Adrenal gland (tissue), 12 donors: ENCODE data around the gene TIMM50. TPM values are rescaled to one million over a fixed set of nuclear protein-coding genes. Genes with fewer than 3 reads are reported as not detected.

Experiments used
- DNase-seq, 7 donors: peaks; one replicate each; pipeline ENCODE4 v3.0.0-alpha.2; 2019 to 2020
- H3K27ac ChIP-seq, 5 donors: fragments of 200-600 bp; sonication (generic) in 4 of 5; 1 replicate in 3 of 5; 2 replicates in 2 of 5; pipeline versions ENCODE4 v1.5.1 to v1.8.0; 2016 to 2020; ENCODE audit warnings: mild to moderate bottlenecking in 1 of 5
- H3K27me3 ChIP-seq: fragments of 200-600 bp; 2 replicates; pipeline ENCODE4 v1.8.0; 2021
- H3K36me3 ChIP-seq, 2 donors: fragments of 200-600 bp; replicated peaks in 1 of 2; 1 replicate in 1 of 2; 2 replicates in 1 of 2; pipeline versions ENCODE4 v1.5.1 to v1.8.0; 2018 to 2022
- H3K4me1 ChIP-seq, 2 donors: fragments of 200-600 bp; replicated peaks in 1 of 2; 1 replicate in 1 of 2; 2 replicates in 1 of 2; pipeline versions ENCODE4 v1.5.1 to v1.8.0; 2018 to 2021
- H3K4me3 ChIP-seq, 4 donors: fragments of 200-600 bp; sonication (generic) in 3 of 4; one replicate each; pipeline ENCODE4 v1.5.1; 2016 to 2018
- H3K9me3 ChIP-seq, 3 donors: fragments of 200-600 bp; sonication (generic) in 1 of 3; replicated peaks in 1 of 3; 1 replicate in 2 of 3; 2 replicates in 1 of 3; pipeline versions ENCODE4 v1.5.1 to v1.8.0; 2016 to 2021
- POLR2A ChIP-seq, 2 donors: fragments of 450-650 bp; IDR thresholded peaks; one replicate each; pipeline ENCODE4 v1.6.1; 2017; ENCODE audit warnings: antibody characterized with exemption in 2 of 2, mild to moderate bottlenecking in 2 of 2, moderate library complexity in 1 of 2
- WGBS, 4 donors: extraction: QIAGEN DNeasy Blood & Tissue Kit in 2 of 4; methylation state at CpG; one replicate each; pipeline versions ENCODE4 v1.1.5 to v1.1.7; 2013 to 2017; 5-methylcytosine and 5-hydroxymethylcytosine counted together
- intact Hi-C, 2 donors: fragments of 100-400 bp; cut with DNase I; formaldehyde crosslinking; loops; one replicate each; pipeline versions ENCODE4 v1.14.1 to v1.15.0; 2022 to 2023
- polyA plus RNA-seq, 3 donors: library from polyadenylated mRNA; stranded (reverse); fragments of 200-250 nt in 2 of 3; fragments of 350-450 nt in 1 of 3; fragmentation: Illumina TruSeq in 1 of 3; extraction: RNeasy Lipid Tissue Mini Kit (QIAGEN cat#74804) in 1 of 3; gene quantifications; one replicate each; pipeline ENCODE4 v1.2.3, GENCODE V29; 2013 to 2014
- total RNA-seq, 9 donors: library from RNA; depleted of rRNA in 4 of 9; stranded (reverse); fragments of >200 nt in 4 of 9; fragments of 120-200 nt in 1 of 9; fragmentation: NEBNext Ultra II Directional in 1 of 9; extraction: Animal tissue kit (Norgen Biotek cat#: 25700) in 1 of 9; gene quantifications; one replicate each; pipeline versions ENCODE4 v1.1.0 to v1.2.4, GENCODE V29; 2013 to 2023
- TF ChIP-seq, protein P1 (sequence below), 6 experiments: fragments of 450-650 bp in 4 of 6; fragments of 200-600 bp in 2 of 6; sonication (generic) in 1 of 6; IDR thresholded peaks; 1 replicate in 5 of 6; 2 replicates in 1 of 6; pipeline versions ENCODE4 v1.5.1 to v1.8.0; 2016 to 2021; ENCODE audit warnings: antibody characterized with exemption in 6 of 6, mild to moderate bottlenecking in 2 of 6, moderate library complexity in 1 of 6
- donor health status: healthy with polysubstance abuse.
- donor health status: Bipolar disorder and iron deficiency.
- donor health status: DM: yes; HTN: yes; CAD: no.
- donor health status: DM: no; HTN: no; CAD: no.
- donor health status: DM: no; HTN: no; CAD: no.
- donor health status: DM: yes; HTN: yes; CAD: no.

The TIMM50 gene
- total and polyA plus RNA-seq, 12 donors, result 52.8 to 147 (median 68.1) TPM

GRCh38 chr19:39463403-39463802, 17.2 kb upstream of the TIMM50 start:
- 71 to 91% (median 85%) methylated on average over 3 of the region's 3 CpGs for WGBS, 4 donors
- intact Hi-C loops, result no loop called here
- no peak for DNase-seq
- no peaks in the 10 kb centered on the region for H3K9me3 ChIP-seq
- no peak overlapping the region for H3K27ac ChIP-seq
- no peaks in the 10 kb centered on the region for H3K4me1 ChIP-seq
- no peak for TF ChIP-seq POLR2A (IDR thresholded peaks at IDR 0.05)
- TF ChIP-seq, protein P1, sequence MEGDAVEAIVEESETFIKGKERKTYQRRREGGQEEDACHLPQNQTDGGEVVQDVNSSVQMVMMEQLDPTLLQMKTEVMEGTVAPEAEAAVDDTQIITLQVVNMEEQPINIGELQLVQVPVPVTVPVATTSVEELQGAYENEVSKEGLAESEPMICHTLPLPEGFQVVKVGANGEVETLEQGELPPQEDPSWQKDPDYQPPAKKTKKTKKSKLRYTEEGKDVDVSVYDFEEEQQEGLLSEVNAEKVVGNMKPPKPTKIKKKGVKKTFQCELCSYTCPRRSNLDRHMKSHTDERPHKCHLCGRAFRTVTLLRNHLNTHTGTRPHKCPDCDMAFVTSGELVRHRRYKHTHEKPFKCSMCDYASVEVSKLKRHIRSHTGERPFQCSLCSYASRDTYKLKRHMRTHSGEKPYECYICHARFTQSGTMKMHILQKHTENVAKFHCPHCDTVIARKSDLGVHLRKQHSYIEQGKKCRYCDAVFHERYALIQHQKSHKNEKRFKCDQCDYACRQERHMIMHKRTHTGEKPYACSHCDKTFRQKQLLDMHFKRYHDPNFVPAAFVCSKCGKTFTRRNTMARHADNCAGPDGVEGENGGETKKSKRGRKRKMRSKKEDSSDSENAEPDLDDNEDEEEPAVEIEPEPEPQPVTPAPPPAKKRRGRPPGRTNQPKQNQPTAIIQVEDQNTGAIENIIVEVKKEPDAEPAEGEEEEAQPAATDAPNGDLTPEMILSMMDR (IDR thresholded peaks at IDR 0.05), result no peak
- peaks cover 0 to 73% of the 10 kb centered on the region in 2 donors for H3K36me3 ChIP-seq
- H3K27me3 ChIP-seq, result no peaks in the 10 kb centered on the region
- H3K4me3 ChIP-seq, result no peak overlapping the region

DNA sequence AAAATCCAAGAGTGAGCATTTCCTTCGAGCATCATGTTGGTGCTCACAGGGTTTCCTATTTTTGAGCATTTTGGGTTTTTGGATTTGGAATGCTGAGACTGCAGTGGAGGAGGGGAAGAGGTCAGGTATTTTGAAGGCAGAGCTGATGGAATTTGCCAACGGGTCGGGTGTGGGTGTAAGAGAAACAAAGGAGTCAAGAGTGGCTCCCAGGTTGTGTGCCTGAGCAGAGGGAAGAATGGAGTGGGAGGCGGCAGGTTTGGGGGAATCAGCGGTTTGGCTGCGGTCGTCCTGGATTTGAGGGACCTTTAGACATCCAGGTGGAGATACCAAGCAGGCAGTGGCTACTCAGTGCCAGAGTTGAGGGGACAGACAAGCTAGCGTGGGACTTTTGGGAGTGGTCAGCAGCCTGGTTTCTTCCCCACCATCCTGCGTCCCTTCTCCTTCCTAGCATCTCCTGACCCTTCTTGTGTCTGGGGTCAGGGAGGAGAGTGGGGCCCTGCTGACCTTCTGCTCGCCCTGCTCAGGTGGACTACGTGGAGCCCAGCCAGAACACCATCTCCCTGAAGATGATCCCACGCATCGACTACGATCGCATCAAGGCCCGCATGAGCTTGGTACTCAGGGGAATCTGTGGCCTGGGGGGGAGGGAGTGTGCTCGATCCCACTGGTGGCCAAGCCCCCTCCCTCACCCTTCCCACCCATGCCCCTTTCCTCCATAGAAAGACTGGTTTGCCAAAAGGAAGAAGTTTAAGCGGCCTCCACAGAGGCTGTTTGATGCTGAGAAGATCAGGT, 14.5 kb upstream of the TIMM50 start:
- Histone ChIP-seq H3K27me3 (no peaks in the 10 kb centered on the region), H3K9me3 (no peaks in the 10 kb centered on the region), H3K36me3 (peaks cover 0 to 73% of the 10 kb centered on the region in 2 donors), H3K4me3 (no peak overlapping the region), H3K4me1 (no peaks in the 10 kb centered on the region), H3K27ac (no peak overlapping the region)
- TF ChIP-seq POLR2A (IDR thresholded peaks at IDR 0.05), result no peak
- TF ChIP-seq, protein P1 (IDR thresholded peaks at IDR 0.05), result no peak
- intact Hi-C loops, result no loop called here
- no peak for DNase-seq
- 91 to 95% (median 94%) methylated on average over 10 to 18 of the region's 18 CpGs for WGBS, 4 donors

GRCh38 chr19:39467941-39468340, 12.7 kb upstream of the TIMM50 start:
- no peak for TF ChIP-seq POLR2A (IDR thresholded peaks at IDR 0.05)
- TF ChIP-seq, protein P1 (IDR thresholded peaks at IDR 0.05), result no peak

GRCh38 chr19:39469036-39469435, 11.6 kb upstream of the TIMM50 start:
- no peaks in the 10 kb centered on the region for H3K4me1 ChIP-seq
- peaks cover 0 to 99% of the 10 kb centered on the region in 2 donors for H3K36me3 ChIP-seq
- H3K4me3 ChIP-seq, result no peak overlapping the region
- intact Hi-C loops, result no loop called here
- no peak overlapping the region for H3K27ac ChIP-seq
- no peak for DNase-seq
- H3K27me3 ChIP-seq, result no peaks in the 10 kb centered on the region
- 89 to 97% (median 90%) methylated on average over 5 to 11 of the region's 11 CpGs for WGBS, 4 donors
- TF ChIP-seq, protein P1 (IDR thresholded peaks at IDR 0.05), result no peak
- no peak for TF ChIP-seq POLR2A (IDR thresholded peaks at IDR 0.05)
- H3K9me3 ChIP-seq, result no peaks in the 10 kb centered on the region

More at GRCh38 chr19:39467941-39468340, 12.7 kb upstream of the TIMM50 start:
- no peaks in the 10 kb centered on the region for H3K9me3 ChIP-seq
- H3K4me1 ChIP-seq, result no peaks in the 10 kb centered on the region
- no peaks in the 10 kb centered on the region for H3K27me3 ChIP-seq
- no peak overlapping the region for H3K27ac ChIP-seq
- peaks cover 0 to 89% of the 10 kb centered on the region in 2 donors for H3K36me3 ChIP-seq
- WGBS, 4 donors, result 92 to 95% (median 93%) methylated on average over 2 to 7 of the region's 7 CpGs
- no peak overlapping the region for H3K4me3 ChIP-seq
- no peak for DNase-seq
- intact Hi-C loops, result no loop called here
